ENCODE results near the gene TBX5. TPM values are rescaled to one million over a fixed set of nuclear protein-coding genes. Genes with fewer than 3 reads are reported as not detected.

The TBX5 gene
- total and polyA plus RNA-seq, 9 of the 15 experiments (the other 6 are each of a cell fraction or from before 2014, with no cell fraction given) = not detected

- no peaks in the 10 kb centered on the region for H3K36me3 ChIP-seq (ENCODE audit: control insufficient read depth, insufficient read depth, low read length)
- FAIRE-seq (no peak), DNase-seq (ENCODE audit: extremely low read depth in 1 of 4, low spot score in 3 of 4) (no peak), ATAC-seq (no peak)
- no TSS peak for BruUV-seq (replicated peaks)
- H2AFZ ChIP-seq (ENCODE audit: low read depth, low read length) = no peak overlapping the region
- H4K20me1 ChIP-seq (replicated peaks; ENCODE audit: control insufficient read depth, insufficient read depth, low read length) = no peaks in the 10 kb centered on the region
- WGBS (ENCODE audit: insufficient coverage, low coverage, missing lambda C conversion rate) = 0% methylated on average over 4 of the region's 4 CpGs
- H3K27ac ChIP-seq (ENCODE audit: extremely low read depth, low read depth, low read length) = no peak overlapping the region
- H3K9ac ChIP-seq (ENCODE audit: insufficient read depth in 1 of 2, low read depth in 2 of 2, low read length in 2 of 2) = no peak overlapping the region
- ChIA-PET CTCF (ENCODE audit: low intra/inter-chr PET ratio) (no interaction called here), POLR2A (no interaction called here)
- H3K79me2 ChIP-seq (ENCODE audit: control insufficient read depth, insufficient read depth, low read length) = no peaks in the 10 kb centered on the region
- intact Hi-C loops (cut with micrococcal nuclease) = no loop called here
- TF ChIP-seq ZNF444 (CRISPR knock-in tag; IDR thresholded peaks at IDR 0.05) = no peak
- TF ChIP-seq ZNF239 (CRISPR knock-in tag; IDR thresholded peaks at IDR 0.05) = no peak
- TF ChIP-seq TGIF2 (CRISPR knock-in tag; IDR thresholded peaks at IDR 0.05) = no peak
- no peak for TF ChIP-seq MYBL2 (IDR thresholded peaks at IDR 0.05; ENCODE audit: low read depth)
- no peak for TF ChIP-seq MYBL2 (CRISPR knock-in tag; IDR thresholded peaks at IDR 0.05; ENCODE audit: borderline replicate concordance)
- no peak for TF ChIP-seq MECOM (CRISPR knock-in tag; IDR thresholded peaks at IDR 0.05)
- TF ChIP-seq, protein P1, sequence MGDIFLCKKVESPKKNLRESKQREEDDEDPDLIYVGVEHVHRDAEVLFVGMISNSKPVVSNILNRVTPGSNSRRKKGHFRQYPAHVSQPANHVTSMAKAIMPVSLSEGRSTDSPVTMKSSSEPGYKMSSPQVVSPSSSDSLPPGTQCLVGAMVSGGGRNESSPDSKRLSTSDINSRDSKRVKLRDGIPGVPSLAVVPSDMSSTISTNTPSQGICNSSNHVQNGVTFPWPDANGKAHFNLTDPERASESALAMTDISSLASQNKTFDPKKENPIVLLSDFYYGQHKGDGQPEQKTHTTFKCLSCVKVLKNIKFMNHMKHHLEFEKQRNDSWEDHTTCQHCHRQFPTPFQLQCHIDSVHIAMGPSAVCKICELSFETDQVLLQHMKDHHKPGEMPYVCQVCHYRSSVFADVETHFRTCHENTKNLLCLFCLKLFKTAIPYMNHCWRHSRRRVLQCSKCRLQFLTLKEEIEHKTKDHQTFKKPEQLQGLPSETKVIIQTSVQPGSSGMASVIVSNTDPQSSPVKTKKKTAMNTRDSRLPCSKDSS (IDR thresholded peaks at IDR 0.05; ENCODE audit: low read depth, partially characterized antibody) = no peak
- TF ChIP-seq ARID3B (CRISPR knock-in tag; IDR thresholded peaks at IDR 0.05; ENCODE audit: borderline replicate concordance) = no peak
- TF ChIP-seq XRCC3 (IDR thresholded peaks at IDR 0.05) = no peak
- TF ChIP-seq PRDM10 (IDR thresholded peaks at IDR 0.05; ENCODE audit: partially characterized antibody) = no peak
- no peak for TF ChIP-seq MIER1 (IDR thresholded peaks at IDR 0.05; ENCODE audit: low read depth)
- H3K9me3 ChIP-seq (replicated peaks; ENCODE audit: control insufficient read depth, insufficient read depth, low read depth, low read length) = no peaks in the 10 kb centered on the region
- no peaks in the 10 kb centered on the region for H3K9me1 ChIP-seq (ENCODE audit: control insufficient read depth, insufficient read depth, low read length)
- in situ Hi-C loops (cut with MboI) = no loop called here
- no peak overlapping the region for H3K4me3 ChIP-seq
- no peak overlapping the region for H3K4me2 ChIP-seq (ENCODE audit: insufficient read depth, low read length)
- H3K27me3 ChIP-seq (ENCODE audit: control insufficient read depth in 2 of 2, insufficient read depth in 2 of 2, low read length in 2 of 2) = no peaks in the 10 kb centered on the region
- no peaks in the 10 kb centered on the region for H3K4me1 ChIP-seq (replicated peaks in 1 of 2; ENCODE audit: control insufficient read depth in 2 of 2, insufficient read depth in 2 of 2, low read length in 2 of 2)
These were observed 24.4 kb upstream of the TBX5 start for GRCh38 chr12:114430306-114430705.
